IPS-NIHi7 (cell line): ENCODE measurements around the gene SFXN1.
A peak's percentile ranks its signal among the peaks of the same experiment; 100 is the strongest.
"Not testable (repeated sequence)": the region's sequence is repeated elsewhere in the genome, so short reads cannot be mapped to it uniquely, and the experiment has no call there.

Experiments used
- DNase-seq: peaks from one replicate; pipeline ENCODE4 v3.0.0; 2012; ENCODE audit warnings: mixed read lengths; ENCODE audit errors: extremely low spot score

SFXN1 gene

DNA sequence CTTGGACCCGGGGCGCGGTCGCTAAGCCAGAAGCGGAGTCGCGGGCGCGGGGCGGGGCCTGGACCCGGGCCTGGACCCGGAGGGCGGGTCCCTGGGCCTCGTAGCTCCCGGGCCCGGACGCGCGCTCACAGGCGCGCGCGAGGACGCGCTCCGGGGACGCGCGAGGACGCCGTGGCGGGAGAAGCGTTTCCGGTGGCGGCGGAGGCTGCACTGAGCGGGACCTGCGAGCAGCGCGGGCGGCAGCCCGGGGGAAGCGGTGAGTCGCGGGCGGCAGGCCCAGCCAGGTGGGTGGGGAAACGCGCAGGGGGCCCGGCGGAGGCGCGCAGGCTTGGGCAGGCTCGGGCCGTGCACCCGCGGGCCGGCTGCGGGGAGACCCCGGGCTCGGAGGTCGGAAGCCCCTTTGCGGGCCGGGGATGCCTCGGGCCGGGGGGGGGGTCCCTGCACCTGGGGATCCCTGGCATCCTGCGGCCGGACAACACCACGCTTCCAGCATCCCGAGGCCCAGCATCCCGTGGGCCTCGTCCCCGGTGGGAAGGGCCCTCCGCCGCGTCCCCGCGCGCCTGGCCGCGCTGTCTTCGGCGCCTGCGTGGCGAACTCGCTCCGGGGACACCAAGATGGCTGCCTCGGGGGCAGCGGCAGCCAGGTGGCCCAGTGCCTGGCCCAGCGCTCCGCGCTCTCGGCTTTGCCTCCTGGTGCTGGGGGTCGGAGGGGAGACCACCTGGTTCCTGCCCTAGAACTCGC is at the start of gene SFXN1:
SFXN1 (plus strand) TSS at position 177 of the 741 bp plus-strand sequence. CDS start 13,544 bp downstream, outside the sequence.
- DNase-seq, result peak; percentile 98

DNA sequence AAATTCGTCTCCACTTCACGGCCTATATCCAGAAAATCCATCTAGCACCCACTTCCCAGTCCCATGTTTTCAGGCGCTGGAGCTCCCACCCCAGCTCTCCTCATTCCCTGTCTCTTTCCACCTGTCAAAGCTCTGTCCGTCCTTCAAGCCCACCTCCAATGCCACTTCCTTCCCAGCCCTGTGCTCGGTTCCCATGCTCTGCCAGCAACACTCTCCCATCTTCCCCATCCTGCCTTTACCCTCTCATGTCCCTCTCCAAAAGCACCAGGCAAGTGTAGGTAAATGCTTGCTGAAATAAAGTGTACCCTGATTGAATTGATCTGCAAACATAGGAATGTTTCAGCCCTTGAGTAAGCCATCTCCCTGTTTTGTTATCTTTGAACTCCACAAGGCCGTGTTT is 43.6 kb upstream of the SFXN1 start:
- DNase-seq, result no peak

DNA sequence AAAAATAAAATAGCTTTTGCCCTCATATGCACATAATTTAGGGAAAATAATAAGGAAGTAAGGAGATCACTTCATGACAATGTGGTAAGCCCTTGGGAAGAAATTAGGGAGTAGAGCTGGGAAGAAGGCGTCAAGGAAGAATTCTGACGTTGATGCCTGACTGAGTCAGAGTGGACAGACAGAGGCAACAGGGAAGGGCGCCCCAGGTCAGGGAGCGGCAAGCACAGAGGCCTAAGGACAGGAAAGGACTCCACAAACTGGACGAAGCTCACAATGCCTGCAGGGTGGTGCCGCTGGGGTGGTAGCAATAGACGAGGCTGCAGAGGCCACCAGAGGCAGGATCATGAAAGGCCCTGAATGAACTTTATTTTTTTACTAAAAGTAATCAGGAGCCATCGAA is 42.0 kb upstream of the SFXN1 start:
- DNase-seq, result no peak

DNA sequence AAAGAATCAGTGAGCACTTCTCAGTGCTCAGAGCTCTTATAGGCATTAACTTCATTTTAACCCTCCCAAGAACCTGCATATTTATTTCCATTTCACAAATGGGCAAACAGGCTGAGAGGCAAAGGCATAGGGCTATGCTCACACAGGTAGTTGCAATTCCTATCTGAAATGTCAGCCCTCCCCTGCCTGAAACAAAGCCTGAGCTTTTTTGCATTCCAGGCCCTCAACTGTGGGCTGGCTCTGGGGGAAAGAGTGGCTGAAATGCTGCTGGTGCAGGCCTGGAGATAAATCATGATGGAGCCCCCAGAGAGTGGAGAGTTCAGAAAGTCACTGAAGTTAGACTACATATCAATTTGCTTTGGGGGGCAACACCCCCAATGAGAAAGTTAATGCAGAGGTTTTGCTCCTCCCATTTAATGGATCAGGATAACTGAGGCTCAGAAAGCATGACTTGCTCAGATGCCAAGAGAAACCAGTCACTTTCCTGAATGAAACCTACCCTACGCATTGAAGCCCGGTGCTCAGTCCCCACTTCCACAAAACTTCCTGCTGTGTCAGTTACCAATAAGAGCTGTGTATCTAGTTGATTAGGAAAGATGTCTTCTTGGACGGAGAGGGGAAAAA is 40.0 kb upstream of the SFXN1 start:
- no peak for DNase-seq

- DNase-seq, result no peak
Measured at GRCh38 chr5:175443514-175444059, 34.8 kb upstream of the SFXN1 start.

DNA sequence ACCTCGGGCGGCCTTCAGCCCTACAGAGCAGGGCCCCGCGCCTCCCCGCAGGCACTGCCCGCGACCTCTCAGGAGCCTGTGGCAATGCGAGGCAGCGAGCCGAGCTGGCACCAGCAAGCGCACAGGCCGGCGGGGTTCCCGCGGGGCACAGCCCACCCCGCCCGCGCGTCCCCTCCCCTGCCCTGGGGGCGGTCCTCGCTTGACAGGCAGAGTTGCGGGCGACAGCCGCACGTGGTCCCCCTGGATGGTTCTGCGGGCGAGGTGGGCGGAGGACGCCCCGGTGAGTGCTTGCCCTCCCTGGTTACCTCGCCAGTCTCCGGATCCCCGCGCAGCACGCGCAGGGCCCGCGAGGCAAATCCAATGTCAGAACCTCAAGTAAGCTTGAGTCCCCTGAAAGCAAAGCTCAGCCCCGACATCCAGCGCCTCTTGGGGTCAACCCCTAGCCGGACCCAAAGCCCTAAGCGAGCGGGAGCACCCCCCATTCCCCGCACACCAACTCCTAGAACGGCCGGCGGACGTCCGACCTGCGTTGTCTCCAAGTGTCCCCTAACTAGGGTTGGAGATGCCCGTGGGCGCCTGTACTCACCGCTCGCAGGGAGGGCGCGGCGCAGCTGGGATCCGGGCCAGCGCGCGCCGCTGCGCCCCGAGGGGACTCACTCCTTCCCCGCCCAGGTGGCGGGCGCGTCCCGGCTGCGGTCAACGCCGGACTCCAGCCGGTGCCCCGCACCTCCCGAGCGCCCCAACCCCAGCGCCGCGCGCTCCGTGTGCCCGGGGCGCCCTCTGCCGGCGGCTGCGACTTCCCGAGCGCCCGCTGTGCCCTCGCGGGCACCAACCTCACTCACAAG is 34.1 kb upstream of the SFXN1 start, which contains the start of gene DRD1:
DRD1 (minus strand) TSS at position 123 of the 845 bp plus-strand sequence. CDS start 1,083 bp downstream, outside the sequence.
- DNase-seq, result peak; percentile 86

DNA sequence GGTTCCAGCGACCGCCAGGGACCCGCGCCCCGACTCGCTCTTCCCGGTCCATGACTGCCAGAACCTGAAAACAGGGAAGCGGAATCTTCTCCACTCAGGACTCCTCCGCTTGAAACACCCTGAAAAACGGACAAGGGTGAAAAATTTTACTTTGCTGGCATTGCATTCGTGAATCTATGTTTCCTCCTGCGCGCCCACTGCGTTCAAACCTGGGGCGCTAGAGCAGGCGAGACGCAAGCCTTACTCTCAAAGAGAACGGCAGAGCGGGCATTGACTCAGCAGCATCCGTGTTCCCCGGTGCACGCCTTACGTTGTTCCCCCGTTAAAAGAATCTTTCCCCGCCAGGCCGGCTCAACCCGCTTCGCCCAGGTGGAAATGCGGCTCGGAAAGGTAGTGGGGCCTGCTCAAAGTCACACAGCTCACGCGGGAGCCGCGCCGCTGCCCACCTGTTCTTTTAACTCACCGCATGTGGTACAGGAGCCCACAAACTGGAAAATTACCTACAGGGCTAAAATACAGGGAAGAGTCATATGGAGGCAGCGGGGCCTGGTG is 33.4 kb upstream of the SFXN1 start:
- DNase-seq, result no peak

GRCh38 chr5:175446378-175446777 is 32.0 kb upstream of the SFXN1 start:
- DNase-seq, result not testable (repeated sequence)

- DNase-seq, result no peak
Measured at GRCh38 chr5:175447571-175447970, 30.8 kb upstream of the SFXN1 start.

DNA sequence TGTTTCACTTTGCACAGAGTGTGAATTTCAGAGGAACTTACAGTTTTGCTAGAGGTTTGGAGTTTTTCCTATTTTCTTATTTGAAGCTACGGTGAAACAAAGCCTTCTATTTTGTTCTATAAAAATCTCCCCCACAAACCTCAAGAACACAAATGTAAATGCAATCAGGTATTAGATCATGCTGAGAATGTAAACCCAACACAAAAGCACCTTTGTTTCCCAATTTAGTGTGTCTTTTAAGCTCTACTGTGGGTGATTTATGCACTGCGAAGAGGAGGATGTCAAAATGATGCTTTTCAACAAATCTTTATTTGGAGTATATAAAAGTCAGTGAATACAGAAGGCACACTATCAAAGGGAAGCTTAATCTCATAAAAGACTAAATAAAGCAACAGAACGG is 30.1 kb upstream of the SFXN1 start:
- DNase-seq, result no peak

DNA sequence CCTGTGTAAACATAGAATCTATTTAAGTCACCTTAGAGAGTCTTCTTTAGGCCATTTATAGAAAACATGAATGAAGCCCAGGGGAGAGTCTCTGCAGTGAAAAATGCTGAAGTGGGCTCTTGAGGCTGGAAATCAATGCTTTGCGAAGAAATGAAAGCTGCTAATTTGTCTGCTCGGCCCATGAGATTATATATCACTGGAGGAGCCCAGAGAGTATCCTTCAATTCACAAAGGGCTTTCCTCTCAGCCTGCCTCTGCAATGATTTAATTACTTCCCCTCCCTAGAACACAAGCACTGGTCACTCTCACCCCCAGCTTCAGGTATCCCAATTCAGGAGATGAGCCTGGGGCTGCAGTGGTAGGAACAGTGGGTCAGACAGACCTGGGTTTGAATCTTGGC is 26.2 kb upstream of the SFXN1 start:
- no peak for DNase-seq

DNA sequence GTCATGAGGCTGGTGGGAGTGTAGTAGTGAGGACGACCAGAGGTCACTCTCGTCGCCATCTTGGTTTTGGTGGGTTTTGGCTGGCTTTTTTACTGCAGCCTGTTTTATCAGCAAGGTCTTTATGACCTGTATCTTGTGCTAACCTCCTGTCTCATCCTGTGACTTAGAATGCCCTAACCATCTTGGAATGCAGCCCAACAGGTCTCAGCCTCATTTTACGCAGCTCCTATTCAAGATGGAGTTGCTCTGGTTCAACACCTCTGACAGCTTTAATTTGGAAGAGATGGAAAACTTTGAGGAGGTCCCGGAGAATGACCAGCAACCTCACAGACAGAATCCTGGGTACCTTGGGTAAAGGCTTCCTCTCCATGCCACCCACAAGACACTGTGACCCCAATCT is 24.0 kb upstream of the SFXN1 start:
- not testable (repeated sequence) for DNase-seq

- no peak for DNase-seq
Measured at GRCh38 chr5:175456105-175456742, 22.1 kb upstream of the SFXN1 start.

DNA sequence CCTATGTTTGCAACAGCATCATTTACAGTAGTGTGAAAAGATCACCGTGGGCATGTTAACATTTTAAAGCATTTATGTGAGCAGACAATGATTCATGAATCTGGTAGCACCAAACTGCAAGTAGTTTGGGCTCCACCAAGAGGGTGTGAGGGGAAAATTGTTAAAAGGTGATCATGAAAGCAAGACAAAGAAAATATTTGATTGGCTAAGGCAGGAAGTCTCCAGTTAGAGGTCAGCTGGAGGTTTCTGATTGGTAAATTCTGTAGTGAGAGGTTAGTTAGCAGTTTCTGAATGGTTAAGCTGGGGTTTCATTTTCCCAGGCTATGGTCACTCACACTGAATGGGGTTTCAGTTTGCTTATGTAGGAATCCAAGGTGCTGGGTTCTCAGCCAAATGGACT is 20.9 kb upstream of the SFXN1 start:
- no peak for DNase-seq

DNA sequence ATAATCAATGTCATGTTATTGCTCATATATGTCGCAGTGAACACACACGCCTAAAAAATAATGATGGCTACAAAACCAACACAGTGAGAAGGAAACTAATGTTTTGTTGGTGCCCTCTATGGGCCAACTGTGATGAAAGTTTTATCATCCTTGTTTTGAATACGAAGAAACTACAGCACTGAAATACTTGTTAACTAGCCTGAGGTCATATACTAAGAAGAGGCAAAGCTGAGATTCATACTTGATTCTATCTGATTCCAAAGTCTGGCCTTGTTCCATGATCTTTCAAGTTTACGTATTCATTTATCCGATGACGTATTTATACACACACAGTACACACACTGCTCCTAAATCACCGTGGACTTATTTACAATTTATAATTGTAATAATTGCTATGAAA is 18.2 kb upstream of the SFXN1 start:
- DNase-seq, result no peak

DNA sequence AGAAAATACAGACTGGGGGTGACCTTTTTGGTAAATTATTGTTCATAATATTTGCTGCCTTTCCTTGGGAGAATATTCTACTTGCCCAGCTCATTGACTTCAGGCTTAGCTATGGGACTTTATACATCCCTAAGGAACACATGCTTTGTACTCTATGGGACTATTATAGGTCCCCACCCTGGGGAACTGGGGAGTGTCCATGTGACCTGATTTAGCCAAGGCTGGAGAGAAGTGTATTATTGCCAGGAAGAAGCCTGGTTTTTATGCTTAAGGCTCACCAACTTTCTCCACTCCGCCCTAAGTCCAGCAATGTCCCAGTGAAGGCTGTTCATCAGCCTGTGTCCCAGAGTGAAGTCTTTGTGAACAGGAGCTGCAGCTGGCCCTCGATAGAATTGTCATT is 17.8 kb upstream of the SFXN1 start:
- no peak for DNase-seq

DNA sequence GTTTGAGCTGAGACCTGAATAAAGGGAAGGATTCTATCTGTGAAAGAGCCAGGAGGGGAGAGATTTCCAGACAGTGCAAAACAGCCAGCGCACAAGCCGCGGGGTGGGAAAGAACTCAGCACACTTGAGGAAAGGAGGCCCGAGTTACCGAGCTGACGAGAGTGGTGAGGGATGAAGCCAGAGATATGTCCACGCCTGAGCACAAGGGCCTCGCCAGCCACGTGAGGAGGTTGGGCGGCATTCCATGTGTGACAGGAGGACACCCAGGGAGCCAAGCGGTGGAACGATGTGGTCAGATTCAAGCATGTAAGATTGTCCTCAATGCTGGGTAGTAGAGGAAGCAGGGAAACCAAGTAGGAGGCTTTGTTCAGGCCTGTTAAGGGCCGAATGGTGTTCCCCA is 17.0 kb upstream of the SFXN1 start:
- no peak for DNase-seq

GRCh38 chr5:175463641-175464040 is 14.7 kb upstream of the SFXN1 start:
- DNase-seq, result no peak

GRCh38 chr5:175464074-175464941 is 14.1 kb upstream of the SFXN1 start:
- peak; percentile 74 for DNase-seq

DNA sequence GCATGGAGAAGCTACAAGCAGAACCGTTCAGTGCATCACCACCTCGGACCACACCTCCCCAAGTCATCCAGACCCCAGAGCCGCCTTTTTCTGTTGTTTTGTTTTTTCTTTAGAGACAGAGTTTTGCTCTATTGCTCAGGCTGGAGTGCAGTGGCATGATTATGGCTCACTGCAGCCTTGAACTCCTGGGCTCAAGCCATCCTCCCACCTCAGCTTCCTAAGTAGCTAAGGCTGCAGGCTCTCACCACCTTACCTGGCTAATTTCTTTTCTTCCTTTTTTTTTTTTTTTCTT is 13.5 kb upstream of the SFXN1 start:
- DNase-seq, result no peak

GRCh38 chr5:175465282-175465681 is 13.1 kb upstream of the SFXN1 start:
- no peak for DNase-seq
